Choroid plexus epithelial cell (primary cell): ENCODE measurements around the gene ST6GALNAC1.

Experiments
- DNase-seq: peaks from one replicate; pipeline ENCODE4 v3.0.0-alpha.2; 2010; ENCODE audit warnings: low read depth
- H3K4me3 ChIP-seq: 2 replicates; pipeline ENCODE4 v1.5.1; 2011; ENCODE audit warnings: low read depth, mild to moderate bottlenecking, control low read depth, low read length, moderate library complexity
- CTCF ChIP-seq: conservative IDR thresholded peaks from 2 replicates; pipeline ENCODE4 v1.5.1; 2011; ENCODE audit warnings: low read depth, mild to moderate bottlenecking, control low read depth, inconsistent platforms, low read length, moderate library complexity

ST6GALNAC1 gene

GRCh38 chr17:76601065-76601464 lies 42.5 kb downstream of the ST6GALNAC1 start:
- H3K4me3 ChIP-seq = no peak overlapping the region
- DNase-seq = no peak
- no peak for TF ChIP-seq CTCF

GRCh38 chr17:76599694-76600460 lies 43.7 kb downstream of the ST6GALNAC1 start:
- TF ChIP-seq CTCF = no peak
- H3K4me3 ChIP-seq = no peak overlapping the region
- no peak for DNase-seq

- no peak for DNase-seq
- no peak overlapping the region for H3K4me3 ChIP-seq
- TF ChIP-seq CTCF = no peak
Observed at GRCh38 chr17:76598004-76598439, 45.5 kb downstream of the ST6GALNAC1 start.

GRCh38 chr17:76597156-76598003 lies 46.2 kb downstream of the ST6GALNAC1 start:
- DNase-seq = no peak
- no peak overlapping the region for H3K4me3 ChIP-seq
- no peak for TF ChIP-seq CTCF

GRCh38 chr17:76594690-76595089 lies 48.9 kb downstream of the ST6GALNAC1 start:
- TF ChIP-seq CTCF = no peak
- DNase-seq = no peak
- no peak overlapping the region for H3K4me3 ChIP-seq

- no peak for DNase-seq
- TF ChIP-seq CTCF = no peak
- no peak overlapping the region for H3K4me3 ChIP-seq
Observed at GRCh38 chr17:76593959-76594358, 49.6 kb downstream of the ST6GALNAC1 start.
